Nephron (organoid): ENCODE data around the gene FXYD6.
A peak's percentile ranks its signal among the peaks of the same experiment; 100 is the strongest.

ENCODE experiments used
- H3K27ac Mint-ChIP-seq, 3 experiments: 2 replicates each; pipeline ENCODE4 v1.8.0; 2020; ENCODE audit warnings: mixed read lengths in 3 of 3, mild to moderate bottlenecking in 2 of 3, moderate library complexity in 1 of 3
- H3K27me3 Mint-ChIP-seq: 2 replicates; pipeline ENCODE4 v1.8.0; 2021; ENCODE audit warnings: low read depth, mild to moderate bottlenecking, moderate library complexity, mixed read lengths
- H3K36me3 Mint-ChIP-seq: 2 replicates; pipeline ENCODE4 v1.8.0; 2020; ENCODE audit warnings: low read depth, mixed read lengths
- H3K4me1 Mint-ChIP-seq: 2 replicates; pipeline ENCODE4 v1.8.0; 2020; ENCODE audit warnings: mixed read lengths
- H3K4me3 Mint-ChIP-seq, 3 experiments: 2 replicates each; pipeline ENCODE4 v1.8.0; 2020; ENCODE audit warnings: mild to moderate bottlenecking in 3 of 3, mixed read lengths in 3 of 3, moderate library complexity in 2 of 3
- H3K9me3 Mint-ChIP-seq: 2 replicates; pipeline ENCODE4 v1.8.0; 2020; ENCODE audit warnings: mixed read lengths
- CTCF ChIP-seq, 3 experiments: fragments of 200-600 bp; sonication (generic); IDR thresholded peaks; one replicate each; pipeline ENCODE4 v1.5.0; 2021; ENCODE audit warnings: antibody characterized with exemption in 3 of 3; ENCODE audit not compliant: unreplicated experiment in 3 of 3

FXYD6 gene

GRCh38 chr11:117909611-117910382, 33.3 kb upstream of the FXYD6 start:
- H3K36me3 Mint-ChIP-seq, result no peaks in the 10 kb centered on the region
- no peaks in the 10 kb centered on the region for H3K9me3 Mint-ChIP-seq
- H3K4me1 Mint-ChIP-seq, result peaks cover 25% of the 10 kb centered on the region
- peaks cover 16% of the 10 kb centered on the region for H3K27me3 Mint-ChIP-seq
- no peak for TF ChIP-seq CTCF (IDR thresholded peaks at IDR 0.05; ENCODE audit: unreplicated experiment in 3 of 3)
- no peak overlapping the region for H3K4me3 Mint-ChIP-seq
- H3K27ac Mint-ChIP-seq, result no peak overlapping the region

GRCh38 chr11:117908959-117909610, 32.6 kb upstream of the FXYD6 start:
- Mint-ChIP-seq H3K27me3 (peaks cover 11% of the 10 kb centered on the region), H3K4me3 (no peak overlapping the region), H3K4me1 (peaks cover 19% of the 10 kb centered on the region), H3K27ac (no peak overlapping the region), H3K36me3 (no peaks in the 10 kb centered on the region), H3K9me3 (no peaks in the 10 kb centered on the region)
- no peak for TF ChIP-seq CTCF (IDR thresholded peaks at IDR 0.05; ENCODE audit: unreplicated experiment in 3 of 3)

DNA sequence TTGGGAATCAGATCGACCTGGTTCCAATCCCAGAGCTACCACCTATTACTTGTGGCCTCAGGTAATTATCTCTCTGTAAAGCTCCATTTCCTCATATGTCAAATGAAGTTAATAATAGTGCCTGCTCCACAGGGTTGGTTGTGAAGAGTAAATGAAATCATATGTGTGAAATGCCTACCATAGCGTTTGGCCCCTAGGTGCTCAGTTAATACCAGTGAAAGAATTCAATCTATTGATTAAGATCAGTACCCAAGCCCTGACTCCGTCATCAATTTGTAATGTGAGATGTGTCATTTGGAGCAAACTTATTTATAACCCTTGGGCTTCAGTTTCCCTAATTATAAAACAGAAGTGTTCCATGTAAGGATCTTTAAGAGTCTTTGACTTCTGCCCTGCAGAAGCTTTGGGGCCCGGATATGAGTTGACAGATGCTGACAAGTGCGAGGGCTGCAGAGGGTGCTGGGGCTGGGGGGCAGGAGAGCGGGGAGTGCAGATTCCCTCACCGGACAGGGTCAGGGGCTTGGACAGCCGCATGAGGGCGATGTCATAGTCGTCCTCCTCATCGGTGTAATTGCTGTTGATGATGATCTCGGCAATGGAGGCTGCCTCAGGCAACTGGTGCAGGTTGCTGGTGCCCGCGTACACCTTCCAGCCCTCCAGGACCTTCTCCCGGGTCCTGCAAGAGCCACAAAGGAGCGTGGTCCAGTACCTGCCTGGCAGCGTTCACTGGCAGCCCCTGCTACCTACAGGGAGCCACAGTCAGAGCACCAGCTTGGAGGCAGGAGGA, 31.8 kb upstream of the FXYD6 start:
- no peak for TF ChIP-seq CTCF (IDR thresholded peaks at IDR 0.05; ENCODE audit: unreplicated experiment in 3 of 3)
- Mint-ChIP-seq H3K4me3 (no peak overlapping the region), H3K36me3 (no peaks in the 10 kb centered on the region), H3K27ac (peak overlapping the region in 2 of 3 experiments; percentile 3 to 50), H3K27me3 (peaks cover 11% of the 10 kb centered on the region), H3K4me1 (peaks cover 17% of the 10 kb centered on the region), H3K9me3 (no peaks in the 10 kb centered on the region)

DNA sequence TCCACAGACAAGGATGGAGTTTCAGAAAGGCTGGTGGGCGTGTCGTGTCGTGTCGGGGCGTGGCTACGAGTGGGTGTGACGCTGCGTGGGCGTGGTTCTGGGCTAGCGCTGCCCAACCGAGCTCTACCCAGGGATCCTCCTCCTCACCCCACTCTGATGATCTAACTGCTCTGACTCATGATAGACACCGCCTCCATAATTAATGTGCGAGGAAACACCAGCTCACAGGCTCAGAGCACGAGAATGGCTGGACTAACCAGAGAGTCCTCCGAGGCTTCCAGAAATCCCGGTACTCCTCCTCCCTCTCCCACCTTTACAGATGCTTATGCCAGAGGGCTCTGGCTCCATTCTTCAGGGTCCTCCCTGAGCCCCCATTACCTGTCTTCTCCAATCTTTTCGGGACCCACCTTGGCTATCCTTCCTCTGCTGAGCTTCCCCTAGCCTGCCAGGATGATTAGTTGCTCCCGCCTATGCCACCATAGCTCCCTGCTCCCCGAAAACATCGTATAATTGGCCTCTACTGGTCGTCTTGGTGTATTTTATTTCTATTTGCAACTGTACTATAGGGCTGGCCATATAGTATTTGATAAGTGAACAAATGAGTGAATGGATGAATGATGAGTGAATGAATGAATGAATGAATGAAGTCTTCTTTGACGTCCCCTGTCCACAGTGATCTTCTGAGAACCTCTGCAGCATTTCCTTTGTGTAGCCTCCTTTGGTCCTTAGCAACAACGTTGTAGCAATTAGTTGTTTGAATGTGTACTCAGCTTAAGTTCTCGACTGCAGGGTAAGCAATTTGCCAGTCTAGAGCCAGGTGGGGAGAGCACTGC, 31.0 kb upstream of the FXYD6 start:
- Mint-ChIP-seq H3K36me3 (no peaks in the 10 kb centered on the region), H3K27ac (peak overlapping the region in 2 of 3 experiments; percentile 3 to 50), H3K27me3 (peaks cover 11% of the 10 kb centered on the region), H3K4me1 (peaks cover 17% of the 10 kb centered on the region), H3K4me3 (peak overlapping the region in 1 of 3 experiments; percentile 1), H3K9me3 (no peaks in the 10 kb centered on the region)
- no peak for TF ChIP-seq CTCF (IDR thresholded peaks at IDR 0.05; ENCODE audit: unreplicated experiment in 3 of 3)

- TF ChIP-seq CTCF (IDR thresholded peaks at IDR 0.05; ENCODE audit: unreplicated experiment in 3 of 3), result no peak
Observed at GRCh38 chr11:117906710-117907109, 30.3 kb upstream of the FXYD6 start.

More at GRCh38 chr11:117906710-117907109, 30.3 kb upstream of the FXYD6 start:
- no peak overlapping the region for H3K27ac Mint-ChIP-seq
- H3K27me3 Mint-ChIP-seq, result peaks cover 9% of the 10 kb centered on the region
- H3K9me3 Mint-ChIP-seq, result no peaks in the 10 kb centered on the region
- peaks cover 17% of the 10 kb centered on the region for H3K4me1 Mint-ChIP-seq
- H3K36me3 Mint-ChIP-seq, result no peaks in the 10 kb centered on the region
- H3K4me3 Mint-ChIP-seq, result no peak overlapping the region
